ENCODE measurements around the gene TTC22. TPM values are rescaled to one million over a fixed set of nuclear protein-coding genes. Genes with fewer than 3 reads are reported as not detected.

Gene TTC22
- total RNA-seq, 1 experiment from 2014 or later, result 1.8 TPM

DNA sequence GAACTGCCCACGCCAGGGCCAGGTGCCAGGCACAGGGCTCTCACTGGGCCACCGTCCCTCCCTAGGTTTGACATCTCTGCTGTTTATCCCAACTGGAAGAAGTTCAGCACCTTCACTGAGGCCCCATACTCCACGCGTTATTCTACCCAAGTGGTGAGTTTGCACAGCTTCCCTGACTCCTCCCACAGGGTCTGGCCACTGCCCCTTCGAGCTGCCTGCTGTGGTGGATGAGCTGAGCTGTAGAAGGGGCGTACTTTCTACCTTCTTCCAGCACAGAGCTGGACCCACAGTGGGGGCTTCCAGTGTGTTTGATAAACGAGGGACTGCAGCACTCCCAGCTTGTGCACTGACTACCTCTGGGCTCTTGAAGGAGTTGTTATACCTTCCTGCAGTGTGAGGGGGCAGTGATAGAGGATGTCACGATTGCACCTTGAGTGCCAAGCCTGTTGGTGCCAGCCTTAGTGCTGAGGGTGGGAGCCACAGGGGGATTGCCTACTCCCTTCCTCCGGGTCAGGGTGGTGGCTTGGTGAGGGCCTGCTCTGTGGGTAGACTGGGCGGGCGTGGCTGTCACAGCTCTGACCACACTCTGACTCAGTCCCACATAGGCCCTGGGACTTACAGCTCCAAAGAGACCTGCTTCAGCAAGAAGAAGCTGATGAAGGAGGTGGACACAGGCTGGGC is 5.9 kb upstream of the TTC22 start:
- Histone ChIP-seq H3K27me3 (ENCODE audit: insufficient read depth, low read length) (no peaks in the 10 kb centered on the region), H3K36me3 (ENCODE audit: control insufficient read depth in 1 of 2, insufficient read depth in 2 of 2, low read length in 2 of 2) (no peaks in the 10 kb centered on the region), H3K4me2 (ENCODE audit: low read length) (peak overlapping the region; percentile 63), H3K9ac (ENCODE audit: low read length) (no peak overlapping the region; the same call in 1 of the 2 replicates), H4K20me1 (ENCODE audit: insufficient read depth) (no peaks in the 10 kb centered on the region), H3K9me2 (ENCODE audit: insufficient read depth) (no peaks in the 10 kb centered on the region), H3K9me3 (ENCODE audit: control insufficient read depth in 1 of 2, insufficient read depth in 1 of 2, low read depth in 1 of 2, low read length in 2 of 2) (no peaks in the 10 kb centered on the region), H3K4me1 (ENCODE audit: control insufficient read depth in 1 of 2, insufficient read depth in 2 of 2, low read length in 2 of 2) (peaks cover 7 to 45% of the 10 kb centered on the region in 2 experiments), H3K79me2 (ENCODE audit: insufficient read depth, low read length) (no peaks in the 10 kb centered on the region), H3K4me3 (replicated peaks in 1 of 2; ENCODE audit: low read depth in 1 of 2, low read length in 2 of 2) (peak overlapping the region in 1 of 2 experiments; percentile 15; a peak in 1 of 4 replicates), H2AFZ (ENCODE audit: low read depth, low read length, poor library complexity, severe bottlenecking) (peak overlapping the region; percentile 82), H3K27ac (ENCODE audit: low read depth, low read length) (no peak overlapping the region)
- CTCF ChIA-PET, result interaction anchor here (0.7 to 1.5 kb wide), 4 partner anchors 133 to 308 kb away, joined by 3 to 4 read pairs (median 3); no protein-coding TSS in a partner anchor
- RAD21 ChIA-PET (ENCODE audit: low non-redundant PET in 1 of 2, low total read pairs in 2 of 2, uncharacterized antibody in 2 of 2, unreplicated experiment in 2 of 2), result no interaction called here
- TF ChIP-seq, protein P1, sequence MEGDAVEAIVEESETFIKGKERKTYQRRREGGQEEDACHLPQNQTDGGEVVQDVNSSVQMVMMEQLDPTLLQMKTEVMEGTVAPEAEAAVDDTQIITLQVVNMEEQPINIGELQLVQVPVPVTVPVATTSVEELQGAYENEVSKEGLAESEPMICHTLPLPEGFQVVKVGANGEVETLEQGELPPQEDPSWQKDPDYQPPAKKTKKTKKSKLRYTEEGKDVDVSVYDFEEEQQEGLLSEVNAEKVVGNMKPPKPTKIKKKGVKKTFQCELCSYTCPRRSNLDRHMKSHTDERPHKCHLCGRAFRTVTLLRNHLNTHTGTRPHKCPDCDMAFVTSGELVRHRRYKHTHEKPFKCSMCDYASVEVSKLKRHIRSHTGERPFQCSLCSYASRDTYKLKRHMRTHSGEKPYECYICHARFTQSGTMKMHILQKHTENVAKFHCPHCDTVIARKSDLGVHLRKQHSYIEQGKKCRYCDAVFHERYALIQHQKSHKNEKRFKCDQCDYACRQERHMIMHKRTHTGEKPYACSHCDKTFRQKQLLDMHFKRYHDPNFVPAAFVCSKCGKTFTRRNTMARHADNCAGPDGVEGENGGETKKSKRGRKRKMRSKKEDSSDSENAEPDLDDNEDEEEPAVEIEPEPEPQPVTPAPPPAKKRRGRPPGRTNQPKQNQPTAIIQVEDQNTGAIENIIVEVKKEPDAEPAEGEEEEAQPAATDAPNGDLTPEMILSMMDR (IDR thresholded peaks at IDR 0.05 in 2 of 3, conservative IDR thresholded peaks at IDR 0.05 in 1 of 3; ENCODE audit: borderline replicate concordance in 1 of 3, insufficient read depth in 1 of 3, low read depth in 2 of 3, low read length in 2 of 3), result 0 out of 6 replicates have a peak, but pooled peaks of 1 of the 3 experiments have one; percentile 9
- TF ChIP-seq POLR2AphosphoS5 (IDR thresholded peaks at IDR 0.05; ENCODE audit: low read depth, low read length), result no peak
- intact Hi-C loops (cut with micrococcal nuclease), result loop anchor here (5.0 to 10.0 kb wide), 2 partner anchors 40 to 218 kb away; no protein-coding TSS in a partner anchor
- POLR2A ChIA-PET, result no interaction called here
- no TSS peak for BruUV-seq (replicated peaks)
- peak; percentile 57 for ATAC-seq
- peak; percentile 39 for DNase-seq (ENCODE audit: low read depth, low spot score)

DNA sequence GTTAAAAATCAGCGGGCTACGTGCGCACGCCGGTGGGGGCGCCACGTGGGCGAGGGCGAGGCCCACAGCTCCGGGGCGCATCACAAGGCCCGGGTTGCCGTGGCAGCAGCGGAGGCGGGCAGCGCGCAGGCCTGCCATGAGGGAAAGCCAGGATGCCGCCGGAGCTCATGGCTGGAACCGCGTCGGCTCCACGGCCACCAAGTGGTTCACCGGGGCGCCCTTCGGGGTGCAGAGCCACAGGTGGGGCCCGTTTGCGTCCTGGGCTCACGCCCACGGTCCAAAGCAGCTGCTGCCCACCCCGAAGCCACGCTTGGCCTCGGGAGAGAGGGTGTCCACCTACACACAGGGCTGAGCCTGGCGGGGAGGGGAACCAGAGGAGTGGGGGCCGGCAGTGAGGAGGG is 4.9 kb upstream of the TTC22 start:
- Histone ChIP-seq H4K20me1 (ENCODE audit: insufficient read depth) (no peaks in the 10 kb centered on the region), H3K79me2 (ENCODE audit: insufficient read depth, low read length) (no peaks in the 10 kb centered on the region), H2AFZ (ENCODE audit: low read depth, low read length, poor library complexity, severe bottlenecking) (no peak overlapping the region), H3K27me3 (ENCODE audit: insufficient read depth, low read length) (no peaks in the 10 kb centered on the region), H3K4me1 (ENCODE audit: control insufficient read depth in 1 of 2, insufficient read depth in 2 of 2, low read length in 2 of 2) (peaks cover 10 to 56% of the 10 kb centered on the region in 2 experiments), H3K4me3 (replicated peaks in 1 of 2; ENCODE audit: low read depth in 1 of 2, low read length in 2 of 2) (no peak overlapping the region), H3K36me3 (ENCODE audit: control insufficient read depth in 1 of 2, insufficient read depth in 2 of 2, low read length in 2 of 2) (no peaks in the 10 kb centered on the region), H3K4me2 (ENCODE audit: low read length) (no peak overlapping the region), H3K27ac (ENCODE audit: low read depth, low read length) (no peak overlapping the region), H3K9me3 (ENCODE audit: control insufficient read depth in 1 of 2, insufficient read depth in 1 of 2, low read depth in 1 of 2, low read length in 2 of 2) (no peaks in the 10 kb centered on the region), H3K9ac (ENCODE audit: low read length) (no peak overlapping the region), H3K9me2 (ENCODE audit: insufficient read depth) (no peaks in the 10 kb centered on the region)
- no TSS peak for BruUV-seq (replicated peaks)
- ATAC-seq, result no peak
- intact Hi-C loops (cut with micrococcal nuclease), result loop anchor here (5.0 to 10.0 kb wide), 2 partner anchors 39 to 219 kb away; no protein-coding TSS in a partner anchor
- ChIA-PET RAD21 (ENCODE audit: low non-redundant PET in 1 of 2, low total read pairs in 2 of 2, uncharacterized antibody in 2 of 2, unreplicated experiment in 2 of 2) (no interaction called here), POLR2A (no interaction called here), CTCF (no interaction called here)
- no peak for DNase-seq (ENCODE audit: low read depth, low spot score)
- TF ChIP-seq, protein P2, sequence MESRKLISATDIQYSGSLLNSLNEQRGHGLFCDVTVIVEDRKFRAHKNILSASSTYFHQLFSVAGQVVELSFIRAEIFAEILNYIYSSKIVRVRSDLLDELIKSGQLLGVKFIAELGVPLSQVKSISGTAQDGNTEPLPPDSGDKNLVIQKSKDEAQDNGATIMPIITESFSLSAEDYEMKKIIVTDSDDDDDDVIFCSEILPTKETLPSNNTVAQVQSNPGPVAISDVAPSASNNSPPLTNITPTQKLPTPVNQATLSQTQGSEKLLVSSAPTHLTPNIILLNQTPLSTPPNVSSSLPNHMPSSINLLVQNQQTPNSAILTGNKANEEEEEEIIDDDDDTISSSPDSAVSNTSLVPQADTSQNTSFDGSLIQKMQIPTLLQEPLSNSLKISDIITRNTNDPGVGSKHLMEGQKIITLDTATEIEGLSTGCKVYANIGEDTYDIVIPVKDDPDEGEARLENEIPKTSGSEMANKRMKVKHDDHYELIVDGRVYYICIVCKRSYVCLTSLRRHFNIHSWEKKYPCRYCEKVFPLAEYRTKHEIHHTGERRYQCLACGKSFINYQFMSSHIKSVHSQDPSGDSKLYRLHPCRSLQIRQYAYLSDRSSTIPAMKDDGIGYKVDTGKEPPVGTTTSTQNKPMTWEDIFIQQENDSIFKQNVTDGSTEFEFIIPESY (IDR thresholded peaks at IDR 0.05; ENCODE audit: extremely low read depth, insufficient replicate concordance, low read length), result no peak
- TF ChIP-seq, protein P3, sequence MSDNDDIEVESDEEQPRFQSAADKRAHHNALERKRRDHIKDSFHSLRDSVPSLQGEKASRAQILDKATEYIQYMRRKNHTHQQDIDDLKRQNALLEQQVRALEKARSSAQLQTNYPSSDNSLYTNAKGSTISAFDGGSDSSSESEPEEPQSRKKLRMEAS (IDR thresholded peaks at IDR 0.05), result no peak
- TF ChIP-seq POLR2A (IDR thresholded peaks at IDR 0.05; ENCODE audit: borderline replicate concordance, extremely low read depth, insufficient read depth, insufficient read length), result no peak
- no peak for TF ChIP-seq EZH2phosphoT487 (IDR thresholded peaks at IDR 0.05; ENCODE audit: borderline replicate concordance)
- TF ChIP-seq ELF1 (IDR thresholded peaks at IDR 0.05; ENCODE audit: borderline replicate concordance, low read depth), result no peak
- TF ChIP-seq, protein P1 (IDR thresholded peaks at IDR 0.05 in 2 of 3, conservative IDR thresholded peaks at IDR 0.05 in 1 of 3; ENCODE audit: borderline replicate concordance in 1 of 3, insufficient read depth in 1 of 3, low read depth in 2 of 3, low read length in 2 of 3), result no peak
- no peak for TF ChIP-seq SRF (IDR thresholded peaks at IDR 0.05; ENCODE audit: low read depth)
- no peak for TF ChIP-seq FOSL1 (IDR thresholded peaks at IDR 0.05; ENCODE audit: low read depth)
- no peak for TF ChIP-seq POLR2AphosphoS5 (IDR thresholded peaks at IDR 0.05; ENCODE audit: low read depth, low read length)
- no peak for TF ChIP-seq CBX3 (IDR thresholded peaks at IDR 0.05; ENCODE audit: low read depth)
- no peak for TF ChIP-seq ZFX (IDR thresholded peaks at IDR 0.05)
- no peak for TF ChIP-seq EGR1 (IDR thresholded peaks at IDR 0.05; ENCODE audit: low read depth)
